ENCODE measurements around the gene ATCAY.

GRCh38 chr19:3910105-3910504 is 29.6 kb downstream of the ATCAY start:
- TF ChIP-seq GATA2 (IDR thresholded peaks at IDR 0.05; ENCODE audit: low read depth, low read length) (no peak), GATA3 (IDR thresholded peaks at IDR 0.05; ENCODE audit: low read depth, low read length) (no peak)
